K562 (cell line): Measurements from ENCODE around the gene IPCEF1. TPM values are rescaled to one million over a fixed set of nuclear protein-coding genes. Genes with fewer than 3 reads are reported as not detected.

Experiments
- ATAC-seq: fragments of 200-7000 bp; cut with Tn5 transposase; 3 replicates; pipeline ENCODE4 v1.9.1; 2020; ENCODE audit warnings: moderate library complexity
- BruUV-seq: library from RNA; stranded (reverse); fragments of 400-500 nt; replicated peaks from 2 replicates; lab custom pipeline; 2021; lab: Mats Ljungman, UMichigan
- CTCF ChIA-PET: fragments of 300-600 bp; formaldehyde crosslinking; extraction: SDS; loops from one replicate; lab custom pipeline; 2021; ENCODE audit warnings: low intra/inter-chr PET ratio; lab: Yijun Ruan, JAX
- POLR2A ChIA-PET: fragments of 300-600, 350-650 bp; sonication (Branson Sonifier 250); formaldehyde crosslinking; extraction: SDS; loops from one replicate; lab custom pipeline; 2021; ENCODE audit warnings: antibody characterized with exemption, inconsistent platforms; lab: Yijun Ruan, JAX
- DNase-seq, 4 experiments: peaks; one replicate each; pipeline versions ENCODE4 v3.0.0 to v3.0.0-alpha.2; 2011 to 2018; ENCODE audit warnings: low spot score in 3 of 4, mixed read lengths in 3 of 4; ENCODE audit errors: extremely low read depth in 1 of 4
- FAIRE-seq: peaks from 2 replicates; lab custom pipeline; 2011; peaks lifted over from hg19 to GRCh38; lab: Jason Lieb, UNC
- H2AFZ ChIP-seq: 2 replicates; pipeline ENCODE4 v1.6.0; 2011; ENCODE audit warnings: low read depth, low read length, control low read depth, inconsistent platforms
- H3K27ac ChIP-seq: fragments of 200-600 bp; 3 replicates; pipeline ENCODE4 v1.8.0; 2011; ENCODE audit warnings: low read depth, mild to moderate bottlenecking, control low read depth, inconsistent platforms, low read length, moderate library complexity, mixed read lengths; ENCODE audit errors: extremely low read depth
- H3K27me3 ChIP-seq, 2 experiments: fragments of 300-600 bp in 1 of 2; 2 replicates in 1 of 2; 3 replicates in 1 of 2; pipeline versions ENCODE4 v1.6.0 to v1.8.0; 2011; ENCODE audit warnings: inconsistent platforms in 2 of 2, low read length in 2 of 2, mild to moderate bottlenecking in 1 of 2, mixed read lengths in 1 of 2, moderate library complexity in 1 of 2; ENCODE audit not compliant: control insufficient read depth in 2 of 2, insufficient read depth in 2 of 2
- H3K36me3 ChIP-seq: fragments of 300-600 bp; 3 replicates; pipeline ENCODE4 v1.8.0; 2011; ENCODE audit warnings: mild to moderate bottlenecking, low read length, inconsistent platforms; ENCODE audit not compliant: control insufficient read depth, insufficient read depth
- H3K4me1 ChIP-seq, 2 experiments: fragments of 200-600 bp in 1 of 2; replicated peaks in 1 of 2; 2 replicates in 1 of 2; 3 replicates in 1 of 2; pipeline versions ENCODE4 v1.5.1 to v1.8.0; 2011; ENCODE audit warnings: inconsistent platforms in 2 of 2, low read length in 2 of 2, mild to moderate bottlenecking in 1 of 2, mixed read lengths in 1 of 2, moderate library complexity in 1 of 2; ENCODE audit not compliant: control insufficient read depth in 2 of 2, insufficient read depth in 2 of 2
- H3K4me2 ChIP-seq: 2 replicates; pipeline ENCODE4 v1.6.1; 2011; ENCODE audit warnings: low read length, control low read depth, inconsistent platforms, mixed read lengths; ENCODE audit not compliant: insufficient read depth
- H3K4me3 ChIP-seq: fragments of 200-600 bp; sonication (generic), shearing (Covaris generic); 2 replicates; pipeline ENCODE4 v1.5.1; 2016; ENCODE audit warnings: control low read depth, inconsistent platforms
- H3K79me2 ChIP-seq: fragments of 200-600 bp; 3 replicates; pipeline ENCODE4 v1.8.0; 2011; ENCODE audit warnings: low read length, inconsistent platforms; ENCODE audit not compliant: control insufficient read depth, insufficient read depth
- H3K9ac ChIP-seq, 2 experiments: 2 replicates each; pipeline versions ENCODE4 v1.6.0 to v1.6.1; 2011; ENCODE audit warnings: low read depth in 2 of 2, low read length in 2 of 2, control low read depth in 1 of 2, inconsistent platforms in 1 of 2, mild to moderate bottlenecking in 1 of 2, mixed read lengths in 1 of 2; ENCODE audit not compliant: insufficient read depth in 1 of 2
- H3K9me1 ChIP-seq: one replicate; pipeline ENCODE4 v1.6.0; 2011; ENCODE audit warnings: inconsistent platforms, mild to moderate bottlenecking, low read length, moderate library complexity; ENCODE audit not compliant: control insufficient read depth, insufficient read depth
- H3K9me3 ChIP-seq: replicated peaks from 2 replicates; pipeline ENCODE4 v1.5.1; 2011; ENCODE audit warnings: low read depth, low read length, inconsistent platforms; ENCODE audit not compliant: control insufficient read depth, insufficient read depth
- H4K20me1 ChIP-seq: replicated peaks from 2 replicates; pipeline ENCODE4 v1.6.1; 2011; ENCODE audit warnings: low read length, inconsistent platforms, mixed read lengths; ENCODE audit not compliant: control insufficient read depth, insufficient read depth
- C11orf30 ChIP-seq: fragments of 450-650 bp; IDR thresholded peaks from 2 replicates; pipeline ENCODE4 v1.6.1; 2016; ENCODE audit warnings: low read depth, mild to moderate bottlenecking
- CHD1 ChIP-seq: fragments of 200-600 bp; sonication (generic); IDR thresholded peaks from one replicate; pipeline ENCODE4 v1.6.1; 2012; ENCODE audit warnings: mild to moderate bottlenecking, moderate library complexity, low read length, inconsistent platforms
- FOXM1 ChIP-seq, 2 experiments: fragments of 450-650 bp in 1 of 2; sonication (generic) in 1 of 2; formaldehyde crosslinking in 1 of 2; IDR thresholded peaks; 2 replicates each; pipeline versions ENCODE4 v1.6.1 to v1.9.0; 2017 to 2022; ENCODE audit warnings: low read depth in 2 of 2, mild to moderate bottlenecking in 2 of 2, missing genetic modification reagents in 1 of 2, moderate library complexity in 1 of 2
- HDAC2 ChIP-seq: fragments of 450-650 bp; IDR thresholded peaks from 2 replicates; pipeline ENCODE4 v1.6.1; 2016; ENCODE audit warnings: mild to moderate bottlenecking
- MAZ ChIP-seq, 2 experiments: fragments of 450-650 bp in 1 of 2; sonication (generic) in 1 of 2; formaldehyde crosslinking; IDR thresholded peaks in 1 of 2; conservative IDR thresholded peaks in 1 of 2; 2 replicates each; pipeline versions ENCODE4 v1.4.0 to v1.5.0; 2020; ENCODE audit warnings: mild to moderate bottlenecking in 1 of 2, missing genetic modification reagents in 1 of 2
- POLR2AphosphoS5 ChIP-seq: IDR thresholded peaks from 2 replicates; pipeline ENCODE4 v1.6.1; 2011; ENCODE audit warnings: mild to moderate bottlenecking, low read depth, low read length, moderate library complexity; ENCODE audit not compliant: control insufficient read depth, insufficient read depth
- TEAD2 ChIP-seq: fragments of 450-650 bp; IDR thresholded peaks from 2 replicates; pipeline ENCODE4 v1.6.1; 2016; ENCODE audit warnings: missing genetic modification characterization, control low read depth, missing compliant biosample characterization
- TRIM25 ChIP-seq: fragments of 450-650 bp; IDR thresholded peaks from 2 replicates; pipeline ENCODE4 v1.7.0; 2016; ENCODE audit warnings: borderline replicate concordance
- U2AF2 ChIP-seq: fragments of 200-400 bp; formaldehyde crosslinking; optimal IDR thresholded peaks from 2 replicates; pipeline ENCODE3; 2017; ENCODE audit warnings: low read depth, mild to moderate bottlenecking, low read length
- ZNF324 ChIP-seq: fragments of 250-450 bp; sonication (Bioruptor Pico); IDR thresholded peaks from 2 replicates; pipeline ENCODE4 v1.4.0; 2020; ENCODE audit warnings: mild to moderate bottlenecking
- WGBS: fragments of 100-300 bp; shearing (Covaris generic); methylation state at CpG from one replicate; pipeline ENCODE4 v1.1.6; 2016; ENCODE audit warnings: low coverage, mixed read lengths; ENCODE audit not compliant: insufficient coverage; ENCODE audit errors: missing lambda C conversion rate; 5-methylcytosine and 5-hydroxymethylcytosine counted together
- in situ Hi-C: fragments of 300-500 bp; cut with MboI; formaldehyde crosslinking; loops from 4 replicates; pipeline ENCODE4 v1.15.0; 2018; ENCODE audit warnings: inconsistent platforms, mixed read lengths
- intact Hi-C: fragments of 100-400 bp; cut with micrococcal nuclease; formaldehyde crosslinking; loops from 2 replicates; pipeline ENCODE4 v1.14.2; 2022
- polyA plus RNA-seq, 8 experiments: library from polyadenylated mRNA; depleted of rRNA in 4 of 8; stranded (reverse) in 5 of 8; unstranded in 3 of 8; fragments of >200 nt; fragmentation: Nextera tagmentation in 2 of 8; fragmentation: Illumina TruSeq in 1 of 8; extraction: Ambion mirVana in 2 of 8; extraction: Trizol in 1 of 8; gene quantifications; 2 replicates each; pipeline versions ENCODE4 v1.2.1 to v1.2.3, GENCODE V29; 2011 to 2014; ENCODE audit warnings: inconsistent platforms in 1 of 8, missing spikeins in 1 of 8
- total RNA-seq, 7 experiments: library from RNA; depleted of rRNA in 6 of 7; stranded (reverse); fragments of >200 nt in 6 of 7; fragmentation: Illumina TruSeq in 2 of 7; extraction: Trizol in 2 of 7; gene quantifications; 2 replicates each; pipeline versions ENCODE4 v1.2.1 to v1.2.3, GENCODE V29; 2011 to 2021; ENCODE audit warnings: low replicate concordance in 1 of 7
- TF ChIP-seq, protein P1 (sequence below): fragments of 450-650 bp; IDR thresholded peaks from 2 replicates; pipeline ENCODE4 v1.6.1; 2016; ENCODE audit warnings: borderline replicate concordance
- TF ChIP-seq, protein P2 (sequence below), 3 experiments: fragments of 200-800 bp in 1 of 3; sonication (Bioruptor generic) in 1 of 3; sonication (generic) in 1 of 3; formaldehyde crosslinking in 1 of 3; IDR thresholded peaks; 2 replicates each; pipeline versions ENCODE4 v1.6.1 to v1.8.0; 2016 to 2022; ENCODE audit warnings: mild to moderate bottlenecking in 2 of 3, missing compliant biosample characterization in 2 of 3, missing genetic modification characterization in 2 of 3, missing genetic modification reagents in 1 of 3

IPCEF1 gene
- total and polyA plus RNA-seq, 9 of the 15 experiments (the other 6 are each of a cell fraction or from before 2014, with no cell fraction given), result 0.14 to 0.18 TPM; not detected in 7

GRCh38 chr6:154165478-154165877, 191.1 kb downstream of the IPCEF1 start (continued):
- TF ChIP-seq, protein P1, sequence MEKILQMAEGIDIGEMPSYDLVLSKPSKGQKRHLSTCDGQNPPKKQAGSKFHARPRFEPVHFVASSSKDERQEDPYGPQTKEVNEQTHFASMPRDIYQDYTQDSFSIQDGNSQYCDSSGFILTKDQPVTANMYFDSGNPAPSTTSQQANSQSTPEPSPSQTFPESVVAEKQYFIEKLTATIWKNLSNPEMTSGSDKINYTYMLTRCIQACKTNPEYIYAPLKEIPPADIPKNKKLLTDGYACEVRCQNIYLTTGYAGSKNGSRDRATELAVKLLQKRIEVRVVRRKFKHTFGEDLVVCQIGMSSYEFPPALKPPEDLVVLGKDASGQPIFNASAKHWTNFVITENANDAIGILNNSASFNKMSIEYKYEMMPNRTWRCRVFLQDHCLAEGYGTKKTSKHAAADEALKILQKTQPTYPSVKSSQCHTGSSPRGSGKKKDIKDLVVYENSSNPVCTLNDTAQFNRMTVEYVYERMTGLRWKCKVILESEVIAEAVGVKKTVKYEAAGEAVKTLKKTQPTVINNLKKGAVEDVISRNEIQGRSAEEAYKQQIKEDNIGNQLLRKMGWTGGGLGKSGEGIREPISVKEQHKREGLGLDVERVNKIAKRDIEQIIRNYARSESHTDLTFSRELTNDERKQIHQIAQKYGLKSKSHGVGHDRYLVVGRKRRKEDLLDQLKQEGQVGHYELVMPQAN, result no peak
- TF ChIP-seq HDAC2 (no peak), C11orf30 (no peak), CHD1 (no peak), MAZ (CRISPR knock-in tag; conservative IDR thresholded peaks at IDR 0.05 in 1 of 2, IDR thresholded peaks at IDR 0.05 in 1 of 2) (no peak), ZNF324 (CRISPR knock-in tag) (no peak)
- TF ChIP-seq, protein P2, sequence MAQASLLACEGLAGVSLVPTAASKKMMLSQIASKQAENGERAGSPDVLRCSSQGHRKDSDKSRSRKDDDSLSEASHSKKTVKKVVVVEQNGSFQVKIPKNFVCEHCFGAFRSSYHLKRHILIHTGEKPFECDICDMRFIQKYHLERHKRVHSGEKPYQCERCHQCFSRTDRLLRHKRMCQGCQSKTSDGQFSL (CRISPR knock-in tag; IDR thresholded peaks at IDR 0.05), result no peak
- TF ChIP-seq, protein P2 (tag; IDR thresholded peaks at IDR 0.05), result no peak

GRCh38 chr6:154164397-154164796, 192.2 kb downstream of the IPCEF1 start:
- H3K4me1 ChIP-seq, result no peaks in the 10 kb centered on the region
- no peak overlapping the region for H2AFZ ChIP-seq
- in situ Hi-C loops (loop anchor here (25.0 kb wide), 1 partner anchor 648 kb away; no protein-coding TSS in a partner anchor), intact Hi-C loops (no loop called here)
- POLR2A ChIA-PET, result no interaction called here
- H3K27ac ChIP-seq, result no peak overlapping the region
- DNase-seq (no peak), FAIRE-seq (no peak), ATAC-seq (no peak)
- no peaks in the 10 kb centered on the region for H3K27me3 ChIP-seq
- no TSS peak for BruUV-seq
- H3K9ac ChIP-seq, result no peak overlapping the region
- 2% methylated on average over 5 of the region's 5 CpGs for WGBS
- no peaks in the 10 kb centered on the region for H4K20me1 ChIP-seq
- no peak overlapping the region for H3K4me3 ChIP-seq
- no peaks in the 10 kb centered on the region for H3K36me3 ChIP-seq
- H3K9me3 ChIP-seq, result no peaks in the 10 kb centered on the region
- CTCF ChIA-PET, result no interaction called here
- TF ChIP-seq POLR2AphosphoS5 (no peak), TEAD2 (tag) (no peak), U2AF2 (no peak), FOXM1 (IDR thresholded peaks at IDR 0.05; ENCODE audit: low read depth) (no peak), FOXM1 (CRISPR knock-in tag; IDR thresholded peaks at IDR 0.05; ENCODE audit: low read depth) (no peak), TRIM25 (no peak)
- TF ChIP-seq, protein P1, result no peak
- no peaks in the 10 kb centered on the region for H3K9me1 ChIP-seq
- H3K4me2 ChIP-seq, result no peak overlapping the region
- H3K79me2 ChIP-seq, result no peaks in the 10 kb centered on the region
